GM10248 (cell line): ENCODE measurements around the gene METRN.

Experiments used
- CTCF ChIA-PET: fragments of 300-600 bp; sonication (Branson Sonifier 250); formaldehyde crosslinking; extraction: SDS; loops from one replicate; lab custom pipeline; 2021; ENCODE audit warnings: antibody characterized with exemption; lab: Yijun Ruan, JAX
- POLR2A ChIA-PET: fragments of 350-650 bp; sonication (Branson Sonifier 250); formaldehyde crosslinking; extraction: SDS; loops from one replicate; lab custom pipeline; 2020; ENCODE audit warnings: antibody characterized with exemption; lab: Yijun Ruan, JAX
- DNase-seq: peaks from one replicate; pipeline ENCODE4 v3.0.0; 2012; ENCODE audit errors: extremely low spot score
- TF ChIP-seq, protein P1 (sequence below): IDR thresholded peaks from 2 replicates; pipeline ENCODE4 v1.5.1; 2012; ENCODE audit warnings: mild to moderate bottlenecking, low read depth; ENCODE audit errors: extremely low read depth, missing control alignments, control extremely low read depth

Gene METRN

DNA sequence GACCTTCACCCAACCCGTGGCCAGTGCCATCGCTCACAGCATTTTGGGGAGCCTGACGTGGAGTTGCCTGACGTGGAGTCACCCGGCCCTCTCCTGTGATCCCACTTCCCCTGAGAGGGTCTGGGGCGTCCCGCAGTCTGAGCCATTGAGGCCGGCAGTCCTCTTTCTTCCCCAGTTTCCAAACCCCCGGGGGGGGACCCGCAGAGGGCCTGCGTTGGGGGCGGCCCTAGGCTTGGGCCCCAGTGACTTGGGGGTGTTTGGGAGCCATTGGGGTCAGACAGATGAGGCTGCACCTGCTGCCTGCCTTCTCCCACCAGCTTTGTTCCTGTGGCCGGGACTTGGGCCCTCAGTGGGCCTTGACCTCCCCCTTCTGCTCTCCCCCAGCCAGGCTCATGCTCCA, 45.3 kb upstream of the METRN start:
- TF ChIP-seq, protein P1, sequence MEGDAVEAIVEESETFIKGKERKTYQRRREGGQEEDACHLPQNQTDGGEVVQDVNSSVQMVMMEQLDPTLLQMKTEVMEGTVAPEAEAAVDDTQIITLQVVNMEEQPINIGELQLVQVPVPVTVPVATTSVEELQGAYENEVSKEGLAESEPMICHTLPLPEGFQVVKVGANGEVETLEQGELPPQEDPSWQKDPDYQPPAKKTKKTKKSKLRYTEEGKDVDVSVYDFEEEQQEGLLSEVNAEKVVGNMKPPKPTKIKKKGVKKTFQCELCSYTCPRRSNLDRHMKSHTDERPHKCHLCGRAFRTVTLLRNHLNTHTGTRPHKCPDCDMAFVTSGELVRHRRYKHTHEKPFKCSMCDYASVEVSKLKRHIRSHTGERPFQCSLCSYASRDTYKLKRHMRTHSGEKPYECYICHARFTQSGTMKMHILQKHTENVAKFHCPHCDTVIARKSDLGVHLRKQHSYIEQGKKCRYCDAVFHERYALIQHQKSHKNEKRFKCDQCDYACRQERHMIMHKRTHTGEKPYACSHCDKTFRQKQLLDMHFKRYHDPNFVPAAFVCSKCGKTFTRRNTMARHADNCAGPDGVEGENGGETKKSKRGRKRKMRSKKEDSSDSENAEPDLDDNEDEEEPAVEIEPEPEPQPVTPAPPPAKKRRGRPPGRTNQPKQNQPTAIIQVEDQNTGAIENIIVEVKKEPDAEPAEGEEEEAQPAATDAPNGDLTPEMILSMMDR, result no peak
- ChIA-PET CTCF (interaction anchor here (2.0 to 5.5 kb wide), 2 partner anchors 10 to 22 kb away, joined by 5 to 28 read pairs; partner anchors contain the start of gene STUB1), POLR2A (no interaction called here)
- no peak for DNase-seq

DNA sequence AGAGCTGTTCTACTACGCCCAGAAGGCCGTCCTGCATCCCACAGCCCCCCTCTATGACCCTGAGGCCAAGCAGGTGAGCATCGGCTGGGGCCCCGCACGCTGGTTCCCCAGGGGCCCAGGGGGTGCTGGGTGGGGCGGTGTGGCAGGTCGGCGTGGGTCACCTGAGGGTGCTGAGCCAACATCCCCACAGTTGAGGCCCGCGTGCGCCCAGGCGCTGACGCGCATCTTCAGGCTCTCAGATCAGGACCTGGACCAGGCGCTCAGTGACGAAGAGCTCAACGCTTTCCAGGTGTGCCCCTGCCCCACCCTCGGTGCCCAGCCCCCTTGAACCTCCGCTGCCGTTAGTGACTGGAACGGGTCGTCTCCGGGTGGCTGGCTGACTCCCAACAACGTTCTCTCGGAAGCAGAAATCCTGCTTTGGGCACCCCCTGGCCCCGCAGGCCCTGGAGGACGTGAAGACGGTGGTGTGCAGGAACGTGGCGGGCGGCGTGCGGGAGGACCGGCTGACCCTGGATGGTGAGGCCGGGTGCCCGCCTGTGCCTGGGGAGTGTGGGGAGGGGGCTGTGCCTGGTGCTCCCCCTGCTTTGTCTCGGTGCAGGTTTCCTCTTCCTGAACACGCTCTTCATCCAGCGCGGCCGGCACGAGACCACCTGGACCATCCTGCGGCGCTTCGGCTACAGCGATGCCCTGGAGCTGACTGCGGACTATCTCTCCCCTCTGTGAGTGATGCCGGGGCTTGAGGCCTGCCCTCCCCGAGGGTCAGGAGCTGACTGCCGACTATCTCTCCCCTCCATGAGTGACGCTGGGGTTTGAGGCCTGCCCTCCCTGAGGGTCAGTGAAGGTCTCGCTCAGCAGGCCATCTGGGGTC, 44.2 kb upstream of the METRN start:
- TF ChIP-seq, protein P1, result no peak
- ChIA-PET CTCF (interaction anchor here (2.0 to 5.5 kb wide), 2 partner anchors 9 to 23 kb away, joined by 5 to 28 read pairs; partner anchors contain the start of gene STUB1), POLR2A (interaction anchor here (0.6 kb wide), 1 partner anchor 1107 kb away, joined by 3 read pairs; no protein-coding TSS in a partner anchor)
- DNase-seq, result no peak

DNA sequence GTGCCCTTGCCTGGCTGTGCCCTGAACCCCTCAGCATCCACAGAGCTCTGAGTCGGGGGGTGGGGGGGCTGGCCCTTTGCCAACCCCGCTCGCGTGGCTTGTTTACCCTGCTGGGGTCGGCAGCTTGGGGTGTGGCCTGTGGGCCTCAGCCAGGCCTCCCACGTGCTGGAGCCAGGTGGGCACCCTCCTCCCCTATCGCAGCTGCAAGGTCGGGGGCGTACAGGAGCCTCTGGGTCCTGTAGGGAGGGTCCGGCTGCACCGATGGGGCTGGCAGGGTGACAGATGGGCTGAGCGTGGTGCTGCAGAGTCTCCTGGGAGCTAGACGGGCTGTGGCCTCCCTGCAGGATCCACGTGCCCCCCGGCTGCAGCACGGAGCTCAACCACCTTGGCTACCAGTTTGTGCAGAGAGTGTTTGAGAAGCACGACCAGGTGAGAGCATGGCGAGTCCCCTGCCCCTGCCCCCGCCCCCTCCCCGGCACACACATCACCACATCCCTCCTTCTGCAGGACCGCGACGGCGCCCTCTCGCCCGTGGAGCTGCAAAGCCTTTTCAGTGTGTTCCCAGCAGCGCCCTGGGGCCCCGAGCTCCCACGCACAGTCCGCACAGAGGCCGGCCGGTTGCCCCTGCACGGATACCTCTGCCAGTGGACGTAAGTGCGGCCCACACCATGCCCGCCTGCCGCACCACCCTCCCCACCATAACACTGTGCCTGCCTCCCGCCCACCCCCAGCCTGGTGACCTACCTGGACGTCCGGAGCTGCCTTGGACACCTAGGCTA, 43.4 kb upstream of the METRN start:
- DNase-seq, result no peak
- TF ChIP-seq, protein P1, result no peak
- POLR2A ChIA-PET, result interaction anchor here (0.6 kb wide), 2 partner anchors 42 to 1106 kb away, joined by 3 to 6 read pairs; no protein-coding TSS in a partner anchor
- CTCF ChIA-PET, result no interaction called here

DNA sequence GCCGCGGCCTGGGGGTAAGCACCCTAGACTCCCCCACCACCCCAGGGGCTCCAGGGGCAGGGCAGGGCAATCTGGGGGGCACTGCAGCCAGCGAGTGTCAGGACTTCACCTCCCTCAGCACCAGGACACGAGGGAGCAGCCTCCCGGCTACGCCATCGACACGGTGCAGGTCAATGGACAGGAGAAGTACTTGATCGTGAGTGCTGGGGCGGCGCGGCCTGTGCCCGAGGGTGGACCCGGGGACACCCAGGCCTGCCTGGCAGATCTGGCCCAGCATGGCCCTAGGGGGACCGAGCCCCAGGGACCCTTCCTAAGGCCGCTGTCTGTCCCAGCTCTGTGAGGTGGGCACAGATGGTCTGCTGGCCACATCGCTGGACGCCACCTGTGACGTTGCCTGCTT, 42.5 kb upstream of the METRN start:
- DNase-seq, result no peak
- CTCF ChIA-PET, result no interaction called here
- TF ChIP-seq, protein P1, result no peak
- POLR2A ChIA-PET, result interaction anchor here (0.6 kb wide), 1 partner anchor 43 kb away, joined by 6 read pairs; no protein-coding TSS in a partner anchor

DNA sequence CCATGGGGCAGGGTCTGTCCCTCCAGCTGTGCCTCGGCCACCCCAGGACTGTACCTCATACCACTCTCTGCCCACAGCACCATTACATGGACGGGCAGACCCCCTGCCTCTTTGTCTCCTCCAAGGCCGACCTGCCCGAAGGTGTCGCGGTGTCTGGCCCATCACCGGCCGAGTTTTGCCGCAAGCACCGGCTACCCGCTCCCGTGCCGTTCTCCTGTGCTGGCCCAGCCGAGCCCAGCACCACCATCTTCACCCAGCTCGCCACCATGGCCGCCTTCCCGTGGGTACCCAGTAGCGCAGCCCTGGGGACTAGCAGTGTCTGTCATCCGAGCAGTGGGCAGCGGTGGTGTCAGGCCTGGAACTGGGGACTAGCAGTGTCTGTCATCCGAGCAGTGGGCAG, 42.1 kb upstream of the METRN start:
- TF ChIP-seq, protein P1, result no peak
- CTCF ChIA-PET, result no interaction called here
- no peak for DNase-seq
- POLR2A ChIA-PET, result interaction anchor here (0.7 kb wide), 1 partner anchor 31 kb away, joined by 3 read pairs; the partner anchor contains the start of gene MCRIP2

DNA sequence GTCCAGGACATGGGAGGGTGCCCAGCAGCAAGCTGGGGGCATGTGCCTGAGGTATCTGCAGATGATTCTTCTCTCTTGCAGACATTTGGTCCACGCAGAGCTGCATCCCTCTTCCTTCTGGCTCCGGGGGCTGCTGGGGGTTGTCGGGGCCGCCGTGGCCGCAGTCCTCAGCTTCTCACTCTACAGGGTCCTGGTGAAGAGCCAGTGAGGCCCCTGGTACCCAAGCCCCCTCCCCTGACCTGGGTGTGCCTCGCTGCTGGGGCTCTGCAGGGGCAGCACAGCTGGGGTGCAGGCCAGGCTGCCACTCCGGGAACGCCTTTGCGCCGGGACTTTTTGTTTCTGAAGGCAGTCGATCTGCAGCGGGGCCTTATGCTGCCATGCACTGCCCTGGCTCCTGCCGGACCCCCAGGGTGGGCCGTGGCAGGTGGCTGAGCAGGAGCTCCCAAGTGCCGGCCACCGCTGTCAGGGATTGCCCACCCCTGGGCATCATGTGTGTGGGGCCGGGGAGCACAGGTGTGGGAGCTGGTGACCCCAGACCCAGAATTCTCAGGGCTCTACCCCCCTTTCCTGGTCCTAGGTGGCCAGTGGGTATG, 41.4 kb upstream of the METRN start:
- DNase-seq, result no peak
- TF ChIP-seq, protein P1, result no peak
- CTCF ChIA-PET, result no interaction called here
- POLR2A ChIA-PET, result interaction anchor here (0.7 kb wide), 1 partner anchor 32 kb away, joined by 3 read pairs; the partner anchor contains the start of gene MCRIP2
